ENCODE measurements around the gene PRKCA. TPM values are rescaled to one million over a fixed set of nuclear protein-coding genes. Genes with fewer than 3 reads are reported as not detected.

PRKCA gene
- total and polyA plus RNA-seq, 9 donors, result 9.1 to 67.6 (median 37.2) TPM

- intact Hi-C loops (cut with DNase I), result no loop called here
- H3K27me3 ChIP-seq, result no peaks in the 10 kb centered on the region
- H3K36me3 ChIP-seq, result no peaks in the 10 kb centered on the region
- no peak overlapping the region for H3K4me3 ChIP-seq
- H3K4me1 ChIP-seq (ENCODE audit: insufficient read depth), result peaks cover 12% of the 10 kb centered on the region
- TF ChIP-seq EP300 (IDR thresholded peaks at IDR 0.05), result no peak
- TF ChIP-seq POLR2A (IDR thresholded peaks at IDR 0.05), result no peak
- TF ChIP-seq, protein P1, sequence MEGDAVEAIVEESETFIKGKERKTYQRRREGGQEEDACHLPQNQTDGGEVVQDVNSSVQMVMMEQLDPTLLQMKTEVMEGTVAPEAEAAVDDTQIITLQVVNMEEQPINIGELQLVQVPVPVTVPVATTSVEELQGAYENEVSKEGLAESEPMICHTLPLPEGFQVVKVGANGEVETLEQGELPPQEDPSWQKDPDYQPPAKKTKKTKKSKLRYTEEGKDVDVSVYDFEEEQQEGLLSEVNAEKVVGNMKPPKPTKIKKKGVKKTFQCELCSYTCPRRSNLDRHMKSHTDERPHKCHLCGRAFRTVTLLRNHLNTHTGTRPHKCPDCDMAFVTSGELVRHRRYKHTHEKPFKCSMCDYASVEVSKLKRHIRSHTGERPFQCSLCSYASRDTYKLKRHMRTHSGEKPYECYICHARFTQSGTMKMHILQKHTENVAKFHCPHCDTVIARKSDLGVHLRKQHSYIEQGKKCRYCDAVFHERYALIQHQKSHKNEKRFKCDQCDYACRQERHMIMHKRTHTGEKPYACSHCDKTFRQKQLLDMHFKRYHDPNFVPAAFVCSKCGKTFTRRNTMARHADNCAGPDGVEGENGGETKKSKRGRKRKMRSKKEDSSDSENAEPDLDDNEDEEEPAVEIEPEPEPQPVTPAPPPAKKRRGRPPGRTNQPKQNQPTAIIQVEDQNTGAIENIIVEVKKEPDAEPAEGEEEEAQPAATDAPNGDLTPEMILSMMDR (IDR thresholded peaks at IDR 0.05), result no peak
- no peaks in the 10 kb centered on the region for H3K9me3 ChIP-seq
- H3K27ac ChIP-seq, result no peak overlapping the region
- 70 to 71% (median 71%) methylated on average over 5 of the region's 5 CpGs for WGBS, 3 donors
- no peak for DNase-seq
Measured at GRCh38 chr17:66468241-66469087, 166.1 kb downstream of the PRKCA start.

- intact Hi-C loops (cut with DNase I), result no loop called here
- no peak for TF ChIP-seq EP300 (IDR thresholded peaks at IDR 0.05)
- no peak for TF ChIP-seq POLR2A (IDR thresholded peaks at IDR 0.05)
- TF ChIP-seq, protein P1 (IDR thresholded peaks at IDR 0.05), result no peak
- H3K27me3 ChIP-seq, result no peaks in the 10 kb centered on the region
- WGBS, 3 donors, result 72 to 77% (median 73%) methylated on average over 3 of the region's 3 CpGs
- H3K27ac ChIP-seq, result no peak overlapping the region
- H3K4me3 ChIP-seq, result no peak overlapping the region
- H3K36me3 ChIP-seq, result no peaks in the 10 kb centered on the region
- peaks cover 12% of the 10 kb centered on the region for H3K4me1 ChIP-seq (ENCODE audit: insufficient read depth)
- no peaks in the 10 kb centered on the region for H3K9me3 ChIP-seq
- DNase-seq, result no peak
Measured at GRCh38 chr17:66469088-66469442, 166.7 kb downstream of the PRKCA start.

DNA sequence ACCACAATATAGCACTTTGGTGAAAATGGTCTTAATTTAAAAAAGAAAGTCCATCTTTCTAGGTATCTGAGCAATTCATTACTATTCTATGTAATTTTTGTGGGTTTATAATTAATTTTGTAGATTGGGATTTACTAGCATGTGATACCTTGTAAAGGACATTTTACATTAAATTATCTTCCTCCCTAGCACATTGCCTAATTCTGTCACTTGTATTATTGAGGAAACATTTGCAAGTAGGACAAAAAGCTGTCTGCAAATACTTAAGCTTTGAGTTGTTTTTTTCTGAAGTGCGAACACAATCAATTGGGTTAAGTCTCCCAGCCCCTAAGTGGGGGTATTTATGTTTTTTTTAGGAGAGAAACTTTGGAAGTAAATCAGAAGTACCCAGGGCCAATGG, 167.0 kb downstream of the PRKCA start:
- Histone ChIP-seq H3K27me3 (no peaks in the 10 kb centered on the region), H3K4me1 (ENCODE audit: insufficient read depth) (peaks cover 12% of the 10 kb centered on the region)
- intact Hi-C loops (cut with DNase I), result no loop called here

DNA sequence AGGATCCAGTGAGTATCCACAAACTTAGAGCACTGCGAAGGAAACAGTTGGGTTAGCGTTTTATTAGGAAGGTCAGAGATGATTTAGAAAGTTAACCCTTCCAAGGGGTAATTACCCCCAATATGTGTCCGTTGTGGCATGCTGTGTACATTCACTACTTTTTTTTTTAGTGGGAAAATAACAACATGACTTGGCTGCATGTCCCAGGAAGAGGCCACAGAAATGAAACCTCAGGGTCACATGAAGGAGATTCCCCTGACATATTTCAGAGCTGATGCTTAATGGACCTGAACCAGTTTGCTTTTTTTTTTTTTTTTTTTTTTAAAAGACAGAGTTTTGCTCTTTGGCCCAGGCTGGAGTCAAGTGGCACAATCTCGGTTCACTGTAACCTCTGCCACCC, 167.5 kb downstream of the PRKCA start:
- Histone ChIP-seq H3K9me3 (no peaks in the 10 kb centered on the region), H3K27me3 (no peaks in the 10 kb centered on the region), H3K27ac (no peak overlapping the region), H3K4me3 (no peak overlapping the region), H3K36me3 (no peaks in the 10 kb centered on the region), H3K4me1 (ENCODE audit: insufficient read depth) (peaks cover 12% of the 10 kb centered on the region)
- WGBS, 3 donors, result 33 to 55% (median 34%) methylated on average over 4 of the region's 4 CpGs
- DNase-seq, result no peak
- TF ChIP-seq, protein P1 (IDR thresholded peaks at IDR 0.05), result no peak
- no peak for TF ChIP-seq POLR2A (IDR thresholded peaks at IDR 0.05)
- intact Hi-C loops (cut with DNase I), result no loop called here

More for the DNA sequence above, 167.0 kb downstream of the PRKCA start:
- WGBS, 3 donors, result 32 to 85% (median 69%) methylated on average over 1 of the region's 1 CpG
- no peak for DNase-seq
- no peak for TF ChIP-seq EP300 (IDR thresholded peaks at IDR 0.05)
- no peak for TF ChIP-seq POLR2A (IDR thresholded peaks at IDR 0.05)
- TF ChIP-seq, protein P1 (IDR thresholded peaks at IDR 0.05), result no peak
- Histone ChIP-seq H3K9me3 (no peaks in the 10 kb centered on the region), H3K4me3 (no peak overlapping the region), H3K36me3 (no peaks in the 10 kb centered on the region), H3K27ac (no peak overlapping the region)

Measured in ovary (tissue), 9 donors.